Endothelial cell of umbilical vein (primary cell): ENCODE measurements around the gene TPM3. TPM values are rescaled to one million over a fixed set of nuclear protein-coding genes. Genes with fewer than 3 reads are reported as not detected.

ENCODE experiments used
- BruUV-seq: library from RNA; stranded (reverse); fragments of 400-500 nt; replicated peaks from 2 replicates; lab custom pipeline; 2021; lab: Mats Ljungman, UMichigan
- CTCF ChIA-PET: fragments of 300-600, 350-600 bp; sonication (Branson Sonifier 250); formaldehyde crosslinking; loops from one replicate; lab custom pipeline; 2021; ENCODE audit warnings: antibody characterized with exemption, inconsistent platforms; lab: Charles Lee
- POLR2A ChIA-PET: fragments of 300-600, 350-600 bp; sonication (Branson Sonifier 250); formaldehyde crosslinking; loops from one replicate; lab custom pipeline; 2021; ENCODE audit warnings: antibody characterized with exemption, inconsistent platforms; lab: Charles Lee
- DNase-seq: peaks from one replicate; pipeline ENCODE4 v3.0.0-alpha.2; 2011; ENCODE audit warnings: low read depth, low spot score
- FAIRE-seq: peaks from 2 replicates; lab custom pipeline; 2011; peaks lifted over from hg19 to GRCh38; lab: Jason Lieb, UNC
- H2AFZ ChIP-seq: 2 replicates; pipeline ENCODE4 v1.6.0; 2012; ENCODE audit warnings: low read depth, low read length, control low read depth, inconsistent platforms
- H3K27ac ChIP-seq: 2 replicates; pipeline ENCODE4 v1.5.1; 2011; ENCODE audit warnings: low read depth, mild to moderate bottlenecking, control low read depth, low read length, moderate library complexity; ENCODE audit not compliant: insufficient read depth
- H3K27me3 ChIP-seq, 2 experiments: 2 replicates each; pipeline versions ENCODE4 v1.6.0 to v1.6.1; 2011; ENCODE audit warnings: low read length in 2 of 2, mixed read lengths in 1 of 2; ENCODE audit not compliant: control insufficient read depth in 2 of 2, insufficient read depth in 2 of 2
- H3K36me3 ChIP-seq, 2 experiments: 2 replicates in 1 of 2; 3 replicates in 1 of 2; pipeline ENCODE4 v1.5.1; 2011; ENCODE audit warnings: low read length in 2 of 2, mild to moderate bottlenecking in 1 of 2, moderate library complexity in 1 of 2; ENCODE audit not compliant: control insufficient read depth in 2 of 2, insufficient read depth in 2 of 2; ENCODE audit errors: extremely low read depth in 1 of 2
- H3K4me1 ChIP-seq: 3 replicates; pipeline ENCODE4 v1.5.1; 2011; ENCODE audit warnings: mild to moderate bottlenecking, low read length; ENCODE audit not compliant: control insufficient read depth, insufficient read depth; ENCODE audit errors: extremely low read depth
- H3K4me2 ChIP-seq: 2 replicates; pipeline ENCODE4 v1.6.1; 2011; ENCODE audit warnings: low read length, control low read depth, mixed read lengths; ENCODE audit not compliant: insufficient read depth
- H3K4me3 ChIP-seq, 3 experiments: fragments of 200-600 bp in 1 of 3; sonication (generic), shearing (Covaris generic) in 1 of 3; replicated peaks in 1 of 3; 2 replicates each; pipeline ENCODE4 v1.5.1; 2011 to 2016; ENCODE audit warnings: control low read depth in 3 of 3, low read length in 3 of 3, mild to moderate bottlenecking in 2 of 3, inconsistent platforms in 1 of 3, low read depth in 1 of 3, moderate library complexity in 1 of 3; ENCODE audit not compliant: insufficient read depth in 1 of 3
- H3K79me2 ChIP-seq: 2 replicates; pipeline ENCODE4 v1.6.0; 2012; ENCODE audit warnings: low read length, inconsistent platforms; ENCODE audit not compliant: control insufficient read depth, insufficient read depth
- H3K9ac ChIP-seq: replicated peaks from 2 replicates; pipeline ENCODE3; 2011; ENCODE audit warnings: low read length, control low read depth; ENCODE audit not compliant: insufficient read depth; ENCODE audit errors: extremely low read depth
- H3K9me1 ChIP-seq: replicated peaks from 3 replicates; pipeline ENCODE4 v1.6.0; 2011; ENCODE audit warnings: mild to moderate bottlenecking, low read length; ENCODE audit not compliant: control insufficient read depth, insufficient read depth; ENCODE audit errors: extremely low read depth
- H3K9me3 ChIP-seq: replicated peaks from 2 replicates; pipeline ENCODE4 v1.5.1; 2012; ENCODE audit warnings: low read length, inconsistent platforms; ENCODE audit not compliant: control insufficient read depth, insufficient read depth
- H4K20me1 ChIP-seq: replicated peaks from 2 replicates; pipeline ENCODE3; 2011; ENCODE audit warnings: mild to moderate bottlenecking, low read length; ENCODE audit not compliant: control insufficient read depth, insufficient read depth; ENCODE audit errors: extremely low read depth
- EZH2 ChIP-seq: IDR thresholded peaks from 2 replicates; pipeline ENCODE4 v1.6.1; 2012; ENCODE audit warnings: borderline replicate concordance, low read depth, mild to moderate bottlenecking, moderate library complexity, low read length, inconsistent platforms; ENCODE audit not compliant: severe bottlenecking
- FOS ChIP-seq: IDR thresholded peaks from 2 replicates; pipeline ENCODE4 v1.6.1; 2011; ENCODE audit warnings: mild to moderate bottlenecking, low read length, moderate library complexity, borderline replicate concordance; ENCODE audit not compliant: insufficient read depth
- GATA2 ChIP-seq: IDR thresholded peaks from 2 replicates; pipeline ENCODE4 v1.7.0; 2011; ENCODE audit warnings: low read depth, mild to moderate bottlenecking, moderate library complexity, mixed read lengths, low read length; ENCODE audit not compliant: insufficient read length, insufficient read depth
- JUN ChIP-seq: IDR thresholded peaks from 2 replicates; pipeline ENCODE4 v1.6.1; 2011; ENCODE audit warnings: borderline replicate concordance, low read depth; ENCODE audit not compliant: insufficient read length, insufficient read depth
- MYC ChIP-seq: IDR thresholded peaks from one replicate; pipeline ENCODE4 v1.6.1; 2011; ENCODE audit warnings: mild to moderate bottlenecking, low read depth, low read length
- POLR2A ChIP-seq: IDR thresholded peaks from 2 replicates; pipeline ENCODE4 v1.6.1; 2012; ENCODE audit warnings: low read depth, mild to moderate bottlenecking, control low read depth, low read length
- POLR2AphosphoS5 ChIP-seq: IDR thresholded peaks from 2 replicates; pipeline ENCODE4 v1.6.1; 2012; ENCODE audit warnings: low read depth, mild to moderate bottlenecking, control low read depth, low read length, moderate library complexity; ENCODE audit not compliant: insufficient read depth
- dilution Hi-C: fragments of 300-500 bp; cut with MboI; formaldehyde crosslinking; loops from one replicate; pipeline ENCODE4 v1.15.0; 2019; ENCODE audit warnings: low sequenced_read_pairs; ENCODE audit not compliant: extremely low pct_ligation_motif_present
- intact Hi-C: fragments of 100-400 bp; cut with micrococcal nuclease; formaldehyde crosslinking; loops from one replicate; pipeline ENCODE4 v1.10.0; 2022
- polyA plus RNA-seq, 4 experiments: library from polyadenylated mRNA; depleted of rRNA in 3 of 4; stranded (reverse) in 3 of 4; unstranded in 1 of 4; fragments of >200 nt; gene quantifications; 2 replicates each; pipeline versions ENCODE4 v1.2.1 to v1.2.3, GENCODE V29; 2011 to 2012; ENCODE audit warnings: missing spikeins in 1 of 4
- total RNA-seq: library from RNA; stranded (reverse); gene quantifications from 2 replicates; pipeline ENCODE4 v1.2.3, GENCODE V29; 2021
- TF ChIP-seq, protein P1 (sequence below), 2 donors: IDR thresholded peaks; 1 replicate in 1 of 2; 2 replicates in 1 of 2; pipeline ENCODE4 v1.5.1; 2011; ENCODE audit warnings: low read length in 2 of 2, mild to moderate bottlenecking in 2 of 2, moderate library complexity in 2 of 2, control low read depth in 1 of 2, inconsistent platforms in 1 of 2, low read depth in 1 of 2; ENCODE audit not compliant: insufficient read depth in 1 of 2; ENCODE audit errors: extremely low read depth in 1 of 2
- TF ChIP-seq, protein P2 (sequence below): IDR thresholded peaks from 2 replicates; pipeline ENCODE4 v1.6.1; 2011; ENCODE audit not compliant: insufficient read depth, insufficient read length

TPM3 gene
- total and polyA plus RNA-seq, 2 donors (not counting 3 experiments of a cell fraction or from before 2014, with no cell fraction given): 395 to 927 TPM

DNA sequence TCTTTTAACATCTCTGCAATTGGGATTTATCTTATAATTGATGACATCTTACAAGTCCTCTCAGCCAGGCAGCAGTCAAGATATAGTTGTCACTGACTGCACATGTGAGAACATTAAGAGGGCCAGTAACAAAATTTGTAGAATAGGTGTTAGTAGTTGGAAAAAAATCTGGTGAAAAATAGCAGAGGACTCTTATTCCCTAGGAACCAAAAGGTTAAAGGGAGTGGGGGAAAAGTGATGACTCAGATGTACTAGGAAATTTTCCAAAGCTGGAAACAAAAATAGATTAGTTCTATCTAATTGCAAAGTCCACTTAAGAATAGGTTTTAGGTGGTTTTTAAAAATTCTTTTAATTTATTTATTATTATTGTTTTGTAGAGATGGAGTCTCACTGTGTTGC lies 40.6 kb downstream of the TPM3 start:
- ChIA-PET CTCF (no interaction called here), POLR2A (no interaction called here)
- H3K27ac ChIP-seq: no peak overlapping the region
- intact Hi-C loops (loop anchor here (10.0 kb wide), 1 partner anchor 157 kb away; the partner anchor contains the start of gene RPS27), dilution Hi-C loops (no loop called here)
- no peak overlapping the region for H2AFZ ChIP-seq
- peak; percentile 54 for DNase-seq
- peak; percentile 61 for FAIRE-seq
- H3K9me3 ChIP-seq: no peaks in the 10 kb centered on the region
- no peak overlapping the region for H3K4me3 ChIP-seq
- no peaks in the 10 kb centered on the region for H3K36me3 ChIP-seq
- peaks cover 23% of the 10 kb centered on the region for H3K4me1 ChIP-seq
- TF ChIP-seq FOS: peak; percentile 47
- TF ChIP-seq, protein P1, sequence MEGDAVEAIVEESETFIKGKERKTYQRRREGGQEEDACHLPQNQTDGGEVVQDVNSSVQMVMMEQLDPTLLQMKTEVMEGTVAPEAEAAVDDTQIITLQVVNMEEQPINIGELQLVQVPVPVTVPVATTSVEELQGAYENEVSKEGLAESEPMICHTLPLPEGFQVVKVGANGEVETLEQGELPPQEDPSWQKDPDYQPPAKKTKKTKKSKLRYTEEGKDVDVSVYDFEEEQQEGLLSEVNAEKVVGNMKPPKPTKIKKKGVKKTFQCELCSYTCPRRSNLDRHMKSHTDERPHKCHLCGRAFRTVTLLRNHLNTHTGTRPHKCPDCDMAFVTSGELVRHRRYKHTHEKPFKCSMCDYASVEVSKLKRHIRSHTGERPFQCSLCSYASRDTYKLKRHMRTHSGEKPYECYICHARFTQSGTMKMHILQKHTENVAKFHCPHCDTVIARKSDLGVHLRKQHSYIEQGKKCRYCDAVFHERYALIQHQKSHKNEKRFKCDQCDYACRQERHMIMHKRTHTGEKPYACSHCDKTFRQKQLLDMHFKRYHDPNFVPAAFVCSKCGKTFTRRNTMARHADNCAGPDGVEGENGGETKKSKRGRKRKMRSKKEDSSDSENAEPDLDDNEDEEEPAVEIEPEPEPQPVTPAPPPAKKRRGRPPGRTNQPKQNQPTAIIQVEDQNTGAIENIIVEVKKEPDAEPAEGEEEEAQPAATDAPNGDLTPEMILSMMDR (IDR thresholded peaks at IDR 0.05; ENCODE audit: extremely low read depth in 1 of 2, insufficient read depth in 1 of 2, low read depth in 1 of 2, low read length in 2 of 2): no peak
- no peak overlapping the region for H3K4me2 ChIP-seq
- H3K27me3 ChIP-seq: no peaks in the 10 kb centered on the region
- no peaks in the 10 kb centered on the region for H3K9me1 ChIP-seq
- no peak overlapping the region for H3K9ac ChIP-seq
- H3K79me2 ChIP-seq: no peaks in the 10 kb centered on the region
- no TSS peak for BruUV-seq
- H4K20me1 ChIP-seq: no peaks in the 10 kb centered on the region

DNA sequence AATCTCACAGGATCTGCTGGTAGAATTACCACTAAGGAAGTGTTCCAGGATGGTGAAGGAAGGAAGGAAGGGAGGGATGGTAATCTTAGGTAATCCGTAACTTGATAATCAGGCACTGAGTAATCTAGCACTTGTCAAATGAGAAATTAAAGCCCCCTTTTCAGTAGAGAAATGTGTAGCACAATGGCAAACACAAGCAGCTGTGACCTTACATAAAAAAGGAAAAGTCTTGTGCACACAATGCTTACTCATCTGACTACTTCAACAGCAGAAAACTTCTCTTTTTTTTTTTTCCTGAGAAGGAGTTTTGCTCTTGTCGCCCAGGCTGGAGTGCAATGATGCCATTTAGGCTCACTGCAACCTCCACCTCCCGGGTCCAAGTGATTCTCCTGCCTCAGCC lies 43.1 kb downstream of the TPM3 start:
- intact Hi-C loops (no loop called here), dilution Hi-C loops (no loop called here)
- no peaks in the 10 kb centered on the region for H4K20me1 ChIP-seq
- BruUV-seq: no TSS peak
- ChIA-PET POLR2A (no interaction called here), CTCF (interaction anchor here (0.6 to 0.8 kb wide), 2 partner anchors 30 to 271 kb away, joined by 3 read pairs; no protein-coding TSS in a partner anchor)
- no peaks in the 10 kb centered on the region for H3K27me3 ChIP-seq
- H3K4me2 ChIP-seq: peak overlapping the region; percentile 17
- DNase-seq: peak; percentile 75
- H3K4me3 ChIP-seq: no peak overlapping the region
- H3K27ac ChIP-seq: no peak overlapping the region
- TF ChIP-seq JUN: no peak
- TF ChIP-seq POLR2AphosphoS5: no peak
- TF ChIP-seq MYC: no peak
- no peak for TF ChIP-seq GATA2
- TF ChIP-seq, protein P2, sequence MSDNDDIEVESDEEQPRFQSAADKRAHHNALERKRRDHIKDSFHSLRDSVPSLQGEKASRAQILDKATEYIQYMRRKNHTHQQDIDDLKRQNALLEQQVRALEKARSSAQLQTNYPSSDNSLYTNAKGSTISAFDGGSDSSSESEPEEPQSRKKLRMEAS: no peak
- no peak for TF ChIP-seq POLR2A
- TF ChIP-seq EZH2: no peak
- TF ChIP-seq FOS: no peak
- TF ChIP-seq, protein P1 (IDR thresholded peaks at IDR 0.05; ENCODE audit: extremely low read depth in 1 of 2, insufficient read depth in 1 of 2, low read depth in 1 of 2, low read length in 2 of 2): no peak
- H2AFZ ChIP-seq: no peak overlapping the region
- no peaks in the 10 kb centered on the region for H3K9me3 ChIP-seq
- H3K4me1 ChIP-seq: peaks cover 6% of the 10 kb centered on the region
- no peaks in the 10 kb centered on the region for H3K79me2 ChIP-seq
- H3K9ac ChIP-seq: no peak overlapping the region
- no peaks in the 10 kb centered on the region for H3K9me1 ChIP-seq
- no peaks in the 10 kb centered on the region for H3K36me3 ChIP-seq
- peak; percentile 84 for FAIRE-seq
